GM10266 (cell line): ENCODE results near the gene ARID1A.

Experiments
- DNase-seq: peaks from one replicate; pipeline ENCODE4 v3.0.0; 2012; ENCODE audit errors: extremely low spot score
- TF ChIP-seq, protein P1 (sequence below): IDR thresholded peaks from 2 replicates; pipeline ENCODE4 v1.5.1; 2012; ENCODE audit warnings: mild to moderate bottlenecking, low read depth; ENCODE audit not compliant: control insufficient read depth, insufficient read depth; ENCODE audit errors: missing control alignments

Gene ARID1A

DNA sequence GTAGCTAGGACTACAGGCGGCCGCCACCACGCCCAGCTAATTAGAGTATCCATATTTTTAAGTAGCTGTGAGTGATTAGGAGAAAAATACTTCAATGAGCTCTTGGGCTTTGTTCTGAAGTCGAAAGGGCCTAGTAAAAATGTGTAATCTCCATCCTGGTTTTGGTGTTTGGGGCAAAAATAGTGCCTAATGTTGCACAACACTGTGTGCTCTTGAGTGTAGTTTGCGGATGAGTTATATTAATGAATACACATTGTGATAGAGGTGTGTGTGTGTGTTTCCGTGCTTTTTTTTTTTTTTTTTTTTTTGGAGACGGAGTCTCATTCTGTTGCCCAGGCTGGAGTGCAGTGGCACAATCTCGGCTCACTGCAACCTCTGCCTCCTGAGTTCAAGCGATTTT lies 6.3 kb upstream of the ARID1A start:
- no peak for DNase-seq
- TF ChIP-seq, protein P1, sequence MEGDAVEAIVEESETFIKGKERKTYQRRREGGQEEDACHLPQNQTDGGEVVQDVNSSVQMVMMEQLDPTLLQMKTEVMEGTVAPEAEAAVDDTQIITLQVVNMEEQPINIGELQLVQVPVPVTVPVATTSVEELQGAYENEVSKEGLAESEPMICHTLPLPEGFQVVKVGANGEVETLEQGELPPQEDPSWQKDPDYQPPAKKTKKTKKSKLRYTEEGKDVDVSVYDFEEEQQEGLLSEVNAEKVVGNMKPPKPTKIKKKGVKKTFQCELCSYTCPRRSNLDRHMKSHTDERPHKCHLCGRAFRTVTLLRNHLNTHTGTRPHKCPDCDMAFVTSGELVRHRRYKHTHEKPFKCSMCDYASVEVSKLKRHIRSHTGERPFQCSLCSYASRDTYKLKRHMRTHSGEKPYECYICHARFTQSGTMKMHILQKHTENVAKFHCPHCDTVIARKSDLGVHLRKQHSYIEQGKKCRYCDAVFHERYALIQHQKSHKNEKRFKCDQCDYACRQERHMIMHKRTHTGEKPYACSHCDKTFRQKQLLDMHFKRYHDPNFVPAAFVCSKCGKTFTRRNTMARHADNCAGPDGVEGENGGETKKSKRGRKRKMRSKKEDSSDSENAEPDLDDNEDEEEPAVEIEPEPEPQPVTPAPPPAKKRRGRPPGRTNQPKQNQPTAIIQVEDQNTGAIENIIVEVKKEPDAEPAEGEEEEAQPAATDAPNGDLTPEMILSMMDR, result no peak

DNA sequence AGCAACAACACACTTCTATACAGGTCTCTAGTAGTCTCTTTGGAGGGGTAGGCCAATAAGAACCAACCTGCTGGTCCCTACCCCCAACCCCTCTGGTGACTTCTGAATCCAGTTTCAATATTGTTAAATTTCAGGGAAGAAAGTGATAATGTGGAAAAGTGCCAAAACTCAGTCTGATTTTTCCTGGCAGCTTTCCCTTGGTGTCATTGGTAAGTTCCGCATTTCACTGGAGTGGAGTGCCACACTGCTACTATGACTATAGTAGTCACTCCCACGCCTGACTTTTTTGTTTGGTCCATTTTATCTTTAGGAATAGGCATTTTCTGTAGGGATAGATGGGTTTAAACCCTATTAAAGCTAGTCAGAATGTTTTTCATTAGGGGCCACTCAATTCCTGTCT lies 5.7 kb upstream of the ARID1A start:
- TF ChIP-seq, protein P1, result no peak
- DNase-seq, result no peak

DNA sequence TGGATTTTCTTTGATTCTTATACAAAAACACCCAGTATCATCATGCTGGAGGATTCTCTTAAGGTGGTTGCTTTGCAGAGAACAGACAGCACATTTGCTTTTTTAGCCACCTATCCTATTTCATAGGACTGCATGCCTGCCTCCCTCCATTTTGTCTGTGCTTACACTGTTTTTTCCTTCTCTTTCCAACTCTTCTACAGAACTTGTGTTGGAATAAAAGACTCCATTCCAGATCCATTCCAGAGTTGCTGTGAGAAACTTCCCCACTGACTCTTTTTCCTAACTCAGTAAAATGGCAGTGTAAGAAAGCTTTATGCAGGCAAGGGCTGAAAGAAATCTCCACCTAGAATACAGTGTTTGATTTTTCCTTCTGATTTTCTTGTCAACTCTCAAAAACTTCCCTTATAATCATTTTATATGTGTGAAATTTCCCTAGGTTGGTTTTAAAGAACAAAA lies 5.2 kb upstream of the ARID1A start:
- DNase-seq, result no peak
- TF ChIP-seq, protein P1, result no peak

DNA sequence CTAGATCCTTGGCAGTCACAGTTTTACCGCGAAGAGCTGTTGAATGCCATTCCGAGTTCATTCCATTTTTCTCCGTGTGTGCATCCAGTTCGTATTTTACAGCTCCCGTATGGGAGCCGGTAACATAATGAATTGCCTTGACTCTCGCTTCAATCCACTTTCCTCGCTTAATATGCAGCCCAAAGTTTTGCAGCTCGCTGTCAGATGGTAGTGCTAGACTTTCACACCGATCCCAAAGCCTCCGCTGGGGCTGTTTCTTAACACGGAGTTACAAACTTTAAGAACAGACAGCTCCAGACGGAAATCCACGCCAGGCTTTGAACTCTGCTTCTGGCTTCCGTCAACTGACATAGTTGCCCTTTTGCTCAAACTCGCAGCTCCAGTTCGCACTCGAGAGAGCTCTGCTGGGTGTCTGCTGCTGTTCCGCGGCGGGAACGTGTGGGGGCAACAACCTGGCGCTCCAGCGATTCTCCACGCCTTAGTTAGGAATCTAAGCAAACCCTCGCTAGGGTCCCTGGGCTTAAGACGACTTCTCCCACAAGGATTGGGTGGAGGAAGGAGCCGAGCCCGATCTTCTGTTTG lies 3.5 kb upstream of the ARID1A start:
- TF ChIP-seq, protein P1, result peak; percentile 13
- DNase-seq, result peak; percentile 75

DNA sequence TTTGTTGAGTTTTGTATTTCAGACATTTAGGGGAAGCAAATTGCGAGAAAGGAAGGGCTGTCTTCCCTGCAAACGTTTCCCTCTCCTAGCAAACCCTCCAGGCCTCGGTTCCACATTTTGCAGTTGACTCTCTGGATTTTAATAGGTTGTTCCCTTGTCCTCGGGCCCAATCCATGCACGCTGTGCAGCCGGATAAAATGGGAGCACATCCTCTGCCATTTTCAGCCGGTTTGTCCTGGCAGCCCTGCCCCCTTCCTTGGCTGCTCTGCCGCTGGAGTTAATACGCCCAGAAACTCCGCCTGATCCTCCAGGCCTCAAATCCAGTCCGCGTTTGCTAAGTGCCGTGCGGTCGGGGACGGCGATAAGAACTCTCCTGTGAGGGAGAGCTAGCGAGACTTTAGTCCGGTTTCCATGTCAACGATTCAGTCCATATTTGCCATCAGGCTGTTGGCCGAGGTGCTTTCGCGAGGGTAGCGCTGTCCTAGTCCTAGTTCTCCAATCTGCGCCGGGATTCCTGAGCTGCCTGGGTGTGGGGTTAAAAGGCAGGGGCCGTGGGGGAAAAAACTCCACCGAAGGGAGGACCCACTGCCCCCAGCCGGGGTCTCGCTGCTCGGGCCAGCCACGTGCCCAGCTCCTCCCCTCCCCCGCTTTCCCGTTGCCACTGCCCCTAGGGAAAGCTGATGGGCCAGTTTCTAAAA lies 2.9 kb upstream of the ARID1A start:
- TF ChIP-seq, protein P1, result no peak
- peak; percentile 88 for DNase-seq

DNA sequence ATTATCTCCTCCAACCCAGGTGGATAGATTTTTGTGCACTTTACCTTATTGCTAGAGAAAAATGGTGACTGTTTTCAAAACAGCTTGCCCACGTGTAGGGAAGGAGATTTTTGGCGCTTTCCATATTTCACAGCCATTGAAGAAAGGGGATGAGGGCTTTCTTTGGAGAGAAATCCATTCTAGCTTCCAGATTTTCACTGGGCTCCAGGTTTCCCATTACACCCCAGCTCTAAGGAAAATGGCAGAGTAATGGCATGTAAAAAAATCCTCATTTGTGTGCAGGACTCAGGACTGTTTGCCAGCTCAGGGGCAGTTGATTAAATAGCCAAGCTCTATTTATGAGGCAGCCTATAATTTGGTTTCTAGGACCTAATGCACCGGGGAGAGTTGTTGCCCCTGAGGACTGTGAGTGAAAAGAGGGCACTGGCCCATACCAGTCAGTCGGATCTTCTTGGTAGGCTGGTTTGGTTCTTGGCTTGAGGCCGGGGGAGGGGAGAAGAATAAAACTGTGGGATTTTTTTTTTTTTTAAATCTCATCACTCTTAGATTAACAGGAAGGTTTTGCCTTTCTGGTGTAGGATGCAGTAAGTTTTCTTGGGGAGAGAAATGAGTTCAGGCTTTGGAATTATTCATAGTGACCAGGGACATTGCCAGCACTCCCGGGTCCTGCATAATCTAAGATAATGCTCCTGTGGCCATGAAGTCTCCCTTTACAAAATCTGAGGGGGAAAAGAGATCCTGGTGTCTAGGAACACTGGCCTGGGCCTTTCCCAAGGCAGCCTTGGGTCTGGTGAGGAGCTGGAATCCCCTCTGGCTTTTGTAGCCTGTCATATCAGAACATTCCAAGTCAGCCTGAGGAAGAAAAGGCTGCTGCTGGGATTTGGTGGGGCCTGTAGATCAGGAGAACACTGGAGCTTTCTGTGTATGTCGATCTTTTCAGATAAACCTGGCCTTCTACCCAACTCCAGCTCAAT lies 1.9 kb upstream of the ARID1A start:
- no peak for DNase-seq
- TF ChIP-seq, protein P1, result no peak
